Psoas muscle (tissue), 8 donors: ENCODE measurements around the gene PITPNC1. TPM values are rescaled to one million over a fixed set of nuclear protein-coding genes. Genes with fewer than 3 reads are reported as not detected.
"Not testable (repeated sequence)": the region's sequence is repeated elsewhere in the genome, so short reads cannot be mapped to it uniquely, and the experiment has no call there.

ENCODE experiments used
- ATAC-seq, 4 donors: fragments of 200-7000 bp; cut with Tn5 transposase; one replicate each; pipeline ENCODE4 v1.9.1; 2020; ENCODE audit warnings: moderate library complexity in 3 of 4, mild to moderate bottlenecking in 2 of 4
- DNase-seq, 2 donors: peaks; one replicate each; pipeline ENCODE4 v3.0.0-alpha.2; 2020
- H3K27ac ChIP-seq: fragments of 200-600 bp; one replicate; pipeline ENCODE4 v1.8.0; 2022
- H3K27me3 ChIP-seq, 3 donors: fragments of 200-600 bp in 1 of 3; one replicate each; pipeline versions ENCODE4 v1.6.1 to v1.8.0; 2013 to 2022; ENCODE audit warnings: low read length in 2 of 3, mild to moderate bottlenecking in 2 of 3, moderate library complexity in 1 of 3; ENCODE audit not compliant: insufficient read depth in 3 of 3
- H3K36me3 ChIP-seq, 2 donors: fragments of 200-600 bp in 1 of 2; one replicate each; pipeline versions ENCODE4 v1.6.1 to v1.8.0; 2013 to 2022; ENCODE audit warnings: low read depth in 1 of 2, mild to moderate bottlenecking in 1 of 2, moderate library complexity in 1 of 2; ENCODE audit not compliant: insufficient read depth in 1 of 2
- H3K4me1 ChIP-seq: fragments of 200-600 bp; one replicate; pipeline ENCODE4 v1.8.0; 2022
- H3K4me3 ChIP-seq: fragments of 200-600 bp; one replicate; pipeline ENCODE4 v1.8.0; 2022; ENCODE audit warnings: mild to moderate bottlenecking
- H3K9me3 ChIP-seq: fragments of 200-600 bp; one replicate; pipeline ENCODE4 v1.8.0; 2022
- WGBS, 3 donors: extraction: QIAGEN DNeasy Blood & Tissue Kit; methylation state at CpG; one replicate each; pipeline versions ENCODE4 v1.1.6 to v1.1.7; 2013; 5-methylcytosine and 5-hydroxymethylcytosine counted together
- intact Hi-C, 2 donors: fragments of 100-400 bp; cut with DNase I; formaldehyde crosslinking; loops; one replicate each; pipeline versions ENCODE4 v1.11.0 to v1.14.2; 2022
- polyA plus RNA-seq, 3 donors: library from polyadenylated mRNA; stranded (reverse); fragments of 200-250 nt; gene quantifications; one replicate each; pipeline ENCODE4 v1.2.3, GENCODE V29; 2013
- total RNA-seq, 4 donors: library from RNA; stranded (reverse); fragmentation: NEBNext Ultra II Directional in 2 of 4; extraction: Animal tissue kit (Norgen Biotek cat#: 25700) in 2 of 4; gene quantifications; one replicate each; pipeline versions ENCODE4 v1.2.1 to v1.2.4, GENCODE V29; 2021 to 2023
- TF ChIP-seq, protein P1 (sequence below): fragments of 200-600 bp; IDR thresholded peaks from one replicate; pipeline ENCODE4 v1.8.0; 2022; ENCODE audit warnings: antibody characterized with exemption
- donor health status: healthy with polysubstance abuse.
- donor health status: DM: no; HTN: no; CAD: no; lungs with moderate emphysema.
- donor health status: Bipolar disorder and iron deficiency.
- donor health status: healthy.
- donor health status: DM: yes; HTN: yes; CAD: no.
- donor health status: DM: no; HTN: no; CAD: no.
- donor health status: DM: no; HTN: no; CAD: no.
- donor health status: DM: yes; HTN: yes; CAD: no.

PITPNC1 gene
- total and polyA plus RNA-seq, 7 donors, result 4.4 to 54.7 (median 6.6) TPM

DNA sequence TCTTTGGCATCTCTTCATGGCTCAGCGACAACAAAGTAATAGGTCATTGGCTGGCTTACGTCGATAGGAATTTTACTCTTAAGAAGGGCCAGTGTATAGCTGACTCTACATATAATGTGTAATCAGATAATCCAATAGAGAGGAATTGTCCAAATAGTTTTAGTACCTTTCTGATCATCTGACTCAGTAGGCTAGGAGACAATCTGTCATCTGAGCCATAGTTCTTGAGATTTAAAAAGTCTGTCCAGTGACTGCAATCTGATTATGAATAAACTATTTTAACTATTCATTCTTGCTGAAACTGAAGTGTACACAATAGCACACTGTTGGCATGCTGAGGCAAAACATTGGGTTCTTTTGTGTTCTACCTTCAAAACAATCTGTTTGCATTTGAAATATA lies 319.3 kb downstream of the PITPNC1 start:
- H3K9me3 ChIP-seq, result no peaks in the 10 kb centered on the region
- H3K4me3 ChIP-seq, result no peak overlapping the region
- intact Hi-C loops, result no loop called here
- H3K27me3 ChIP-seq, result no peaks in the 10 kb centered on the region
- WGBS, 3 donors, result 40 to 63% (median 54%) methylated on average over 3 of the region's 3 CpGs
- H3K27ac ChIP-seq, result no peak overlapping the region
- no peak for ATAC-seq
- no peaks in the 10 kb centered on the region for H3K4me1 ChIP-seq
- DNase-seq, result no peak
- TF ChIP-seq, protein P1, sequence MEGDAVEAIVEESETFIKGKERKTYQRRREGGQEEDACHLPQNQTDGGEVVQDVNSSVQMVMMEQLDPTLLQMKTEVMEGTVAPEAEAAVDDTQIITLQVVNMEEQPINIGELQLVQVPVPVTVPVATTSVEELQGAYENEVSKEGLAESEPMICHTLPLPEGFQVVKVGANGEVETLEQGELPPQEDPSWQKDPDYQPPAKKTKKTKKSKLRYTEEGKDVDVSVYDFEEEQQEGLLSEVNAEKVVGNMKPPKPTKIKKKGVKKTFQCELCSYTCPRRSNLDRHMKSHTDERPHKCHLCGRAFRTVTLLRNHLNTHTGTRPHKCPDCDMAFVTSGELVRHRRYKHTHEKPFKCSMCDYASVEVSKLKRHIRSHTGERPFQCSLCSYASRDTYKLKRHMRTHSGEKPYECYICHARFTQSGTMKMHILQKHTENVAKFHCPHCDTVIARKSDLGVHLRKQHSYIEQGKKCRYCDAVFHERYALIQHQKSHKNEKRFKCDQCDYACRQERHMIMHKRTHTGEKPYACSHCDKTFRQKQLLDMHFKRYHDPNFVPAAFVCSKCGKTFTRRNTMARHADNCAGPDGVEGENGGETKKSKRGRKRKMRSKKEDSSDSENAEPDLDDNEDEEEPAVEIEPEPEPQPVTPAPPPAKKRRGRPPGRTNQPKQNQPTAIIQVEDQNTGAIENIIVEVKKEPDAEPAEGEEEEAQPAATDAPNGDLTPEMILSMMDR, result no peak
- peaks cover 0 to 5% of the 10 kb centered on the region in 2 donors for H3K36me3 ChIP-seq

DNA sequence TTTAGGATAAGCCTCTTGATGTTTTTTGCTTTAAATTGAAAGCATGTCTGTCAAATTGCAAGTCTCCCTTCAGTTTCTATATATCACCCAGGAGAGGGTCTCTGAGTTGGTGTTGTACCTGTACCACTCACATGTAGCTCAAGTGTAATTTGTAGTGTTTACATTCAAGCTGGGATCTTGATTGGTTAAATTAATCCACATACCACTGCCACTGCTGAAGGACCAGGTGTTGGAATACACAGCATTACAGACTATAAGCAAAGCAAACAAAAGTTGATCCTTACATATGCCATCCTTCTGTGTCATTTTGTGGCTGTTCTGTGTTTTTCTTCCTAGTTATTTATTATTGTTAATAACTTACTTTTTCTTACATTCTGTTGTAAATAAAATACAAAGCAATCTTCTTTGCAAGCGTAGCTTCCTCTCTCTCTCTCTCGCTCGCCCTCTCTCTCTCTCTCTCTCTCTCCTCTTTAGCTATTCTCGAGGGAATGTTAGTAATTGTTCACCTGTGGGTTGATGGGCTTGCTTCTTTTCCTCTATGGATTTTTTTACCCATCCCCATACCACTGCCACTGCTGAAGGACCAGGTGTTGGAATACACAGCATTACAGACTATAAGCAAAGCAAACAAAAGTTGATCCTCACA lies 319.9 kb downstream of the PITPNC1 start:
- Histone ChIP-seq H3K9me3 (no peaks in the 10 kb centered on the region), H3K36me3 (peaks cover 0 to 5% of the 10 kb centered on the region in 2 donors), H3K27me3 (no peaks in the 10 kb centered on the region), H3K4me3 (no peak overlapping the region), H3K4me1 (no peaks in the 10 kb centered on the region), H3K27ac (no peak overlapping the region)
- WGBS, 3 donors, result 84 to 88% (median 85%) methylated on average over 4 of the region's 4 CpGs
- intact Hi-C loops, result no loop called here
- TF ChIP-seq, protein P1, result no peak
- DNase-seq, result no peak
- no peak for ATAC-seq

DNA sequence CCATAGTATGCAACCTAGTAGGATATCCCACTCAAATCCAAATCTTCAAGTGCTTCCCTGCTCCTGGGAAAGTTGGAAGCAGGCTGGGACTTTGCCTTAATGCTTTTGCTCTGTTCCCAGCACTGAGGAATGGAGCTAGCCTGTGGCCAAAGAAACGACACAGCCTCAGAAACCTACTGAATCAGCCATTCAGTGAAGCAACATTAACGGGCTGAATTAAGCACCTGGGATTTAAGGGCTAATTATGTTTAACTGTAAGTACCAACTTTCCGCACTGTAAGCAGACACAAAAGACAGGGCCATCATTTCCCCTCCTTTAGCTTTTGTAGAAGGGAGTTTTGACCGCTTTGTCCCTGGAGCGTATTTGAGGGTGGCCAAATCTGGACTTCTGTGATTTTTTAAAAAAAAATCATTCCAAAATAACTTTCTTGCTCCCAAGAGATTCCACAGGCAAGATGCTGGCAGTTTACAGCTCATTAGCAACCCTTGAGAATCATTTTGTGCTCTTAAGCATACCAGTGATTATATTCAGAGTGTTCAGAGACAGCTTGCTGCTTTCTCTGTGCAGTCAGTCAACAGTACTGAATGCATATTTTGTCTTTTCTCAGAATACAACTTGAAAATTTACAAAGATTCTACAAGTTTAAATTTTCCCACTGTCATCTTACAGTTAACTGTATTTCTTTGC lies 323.1 kb downstream of the PITPNC1 start:
- H3K36me3 ChIP-seq, result no peaks in the 10 kb centered on the region
- WGBS, 3 donors, result 56 to 62% (median 62%) methylated on average over 5 of the region's 5 CpGs
- intact Hi-C loops, result no loop called here
- no peak overlapping the region for H3K4me3 ChIP-seq
- no peaks in the 10 kb centered on the region for H3K4me1 ChIP-seq
- ATAC-seq (no peak), DNase-seq (no peak)
- TF ChIP-seq, protein P1, result no peak
- H3K27me3 ChIP-seq, result no peaks in the 10 kb centered on the region
- no peaks in the 10 kb centered on the region for H3K9me3 ChIP-seq
- no peak overlapping the region for H3K27ac ChIP-seq

DNA sequence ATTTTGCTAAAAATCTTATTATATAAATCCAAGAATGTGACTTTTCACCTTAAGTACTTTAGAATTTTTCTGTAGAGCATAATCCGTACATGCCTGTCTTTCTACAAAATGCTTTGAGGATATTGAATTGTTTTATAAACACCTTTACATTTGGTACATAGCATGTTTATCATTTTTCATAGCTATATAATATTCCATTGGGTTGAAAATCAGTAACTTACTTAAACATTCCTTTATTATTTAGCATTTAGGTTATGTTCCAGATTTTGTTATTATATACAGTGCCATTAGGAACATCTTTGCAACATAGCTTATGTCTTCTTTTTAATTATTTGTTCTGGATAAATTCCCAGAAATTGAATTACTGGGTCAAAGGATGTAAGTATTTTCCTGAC lies 323.6 kb downstream of the PITPNC1 start:
- H3K4me1 ChIP-seq, result no peaks in the 10 kb centered on the region
- 81 to 94% (median 88%) methylated on average over 1 of the region's 1 CpG for WGBS, 3 donors
- H3K36me3 ChIP-seq, result no peaks in the 10 kb centered on the region
- no peak overlapping the region for H3K4me3 ChIP-seq
- no peaks in the 10 kb centered on the region for H3K27me3 ChIP-seq
- ATAC-seq (no peak), DNase-seq (no peak)
- TF ChIP-seq, protein P1, result no peak
- intact Hi-C loops, result no loop called here
- no peaks in the 10 kb centered on the region for H3K9me3 ChIP-seq
- no peak overlapping the region for H3K27ac ChIP-seq

DNA sequence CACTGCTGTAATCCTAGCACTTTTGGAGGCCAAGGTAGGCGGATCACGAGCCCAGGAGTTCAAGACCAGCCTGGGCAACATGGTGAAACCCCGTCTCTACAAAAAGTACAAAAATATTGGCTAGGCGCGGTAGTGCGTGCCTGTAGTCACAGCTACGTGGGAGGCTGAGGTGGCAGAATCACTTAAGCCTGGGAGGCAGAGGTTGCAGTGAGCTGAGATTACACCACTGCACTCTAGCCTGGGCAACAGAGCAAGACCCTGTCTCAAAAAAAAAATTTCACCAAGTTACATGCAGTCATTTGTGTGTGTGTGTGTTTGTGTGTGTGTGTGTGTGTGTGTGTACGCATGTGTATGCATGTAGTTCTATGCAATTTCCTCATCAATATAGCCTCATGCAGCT lies 325.8 kb downstream of the PITPNC1 start:
- intact Hi-C loops, H3K36me3 ChIP-seq, H3K4me3 ChIP-seq, DNase-seq, H3K4me1 ChIP-seq, ATAC-seq, H3K9me3 ChIP-seq, H3K27me3 ChIP-seq, H3K27ac ChIP-seq: not testable (repeated sequence)
- WGBS, 3 donors, result 91 to 94% (median 93%) methylated on average over 8 of the region's 8 CpGs
